Measurements from ENCODE around the gene KNL1. TPM values are rescaled to one million over a fixed set of nuclear protein-coding genes. Genes with fewer than 3 reads are reported as not detected.

KNL1 gene
- total and polyA plus RNA-seq, 10 of the 15 experiments (the other 5 are each of a cell fraction or from before 2014, with no cell fraction given), result 10.9 to 55.5 (median 28.4) TPM

DNA sequence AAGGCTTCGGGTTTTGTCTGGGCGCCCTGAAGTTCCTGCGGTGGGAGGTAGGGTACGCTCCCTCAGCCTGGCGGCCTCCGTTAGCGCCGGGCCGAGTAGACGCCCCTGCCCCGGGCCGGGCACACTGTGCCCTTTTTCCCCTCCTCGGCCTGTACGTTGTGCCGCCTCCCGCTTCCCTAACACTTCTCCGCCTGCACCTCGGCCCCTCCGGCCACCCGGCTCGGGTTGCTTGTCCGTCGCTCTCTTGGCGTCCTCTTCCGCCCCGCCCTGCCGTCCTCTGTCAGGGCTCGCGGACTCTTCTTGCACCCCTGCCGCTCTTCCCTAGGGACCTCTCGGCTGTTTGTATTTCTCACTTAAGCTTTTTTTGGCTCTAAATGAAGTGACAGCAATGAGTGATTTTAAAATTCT, 384 bp downstream of the KNL1 start:
- under 1% methylated on average over 29 of the region's 31 CpGs for WGBS (ENCODE audit: insufficient coverage, insufficient replicate concordance, low lambda C conversion rate, missing lambda C conversion rate)
- H3K27me3 ChIP-seq (replicated peaks in 1 of 2; ENCODE audit: control insufficient read depth in 2 of 2, insufficient read depth in 2 of 2, low read length in 1 of 2), result no peaks in the 10 kb centered on the region
- H3K4me2 ChIP-seq (ENCODE audit: control insufficient read depth, insufficient read depth), result peak overlapping the region; percentile 58
- ChIA-PET POLR2A (interaction anchor here (0.8 to 1.5 kb wide), 4 partner anchors 25 to 99 kb away, joined by 3 to 8 read pairs (median 6); partner anchors contain the start of gene RPUSD2), SMC1A (ENCODE audit: uncharacterized antibody, unreplicated experiment) (interaction anchor here (0.8 to 1.6 kb wide), 10 partner anchors 9 to 284 kb away, joined by 3 to 9 read pairs (median 3); partner anchors contain the start of genes BAHD1 and RPUSD2), RAD21 (ENCODE audit: unreplicated experiment) (interaction anchor here (0.9 to 3.1 kb wide), 7 partner anchors 26 to 171 kb away, joined by 3 to 8 read pairs (median 4); partner anchors contain the start of genes CCDC32 and RPUSD2), CTCF (interaction anchor here (1.0 to 1.3 kb wide), 2 partner anchors 36 to 51 kb away, joined by 3 to 5 read pairs; no protein-coding TSS in a partner anchor)
- H2AFZ ChIP-seq (ENCODE audit: control insufficient read depth, low read depth, low read length), result peak overlapping the region; percentile 99
- in situ Hi-C loops (cut with MboI) (no loop called here), intact Hi-C loops (cut with micrococcal nuclease; ENCODE audit: unreplicated experiment) (loop anchor here (2.0 to 10.0 kb wide), 6 partner anchors 37 to 280 kb away; partner anchors contain the start of genes BAHD1, RAD51, RHOV and RMDN3)
- FAIRE-seq (no peak), DNase-seq (ENCODE audit: low read depth, low spot score) (peak; percentile 40), ATAC-seq (peak; percentile 78)
- H3K9ac ChIP-seq (ENCODE audit: control insufficient read depth, insufficient read depth, low read length), result peak overlapping the region; percentile 93
- H3K4me1 ChIP-seq (ENCODE audit: control insufficient read depth, insufficient read depth, low read length), result peaks cover 8% of the 10 kb centered on the region; the same call in 1 of the 2 replicates
- peak overlapping the region; percentile 90 for H3K4me3 ChIP-seq
- no TSS peak for BruUV-seq (replicated peaks)
- peak overlapping the region; percentile 98 for H3K27ac ChIP-seq (ENCODE audit: control insufficient read depth, insufficient read depth)
- H3K9me3 ChIP-seq (replicated peaks; ENCODE audit: control insufficient read depth, insufficient read depth, low read length), result no peaks in the 10 kb centered on the region
- no peaks in the 10 kb centered on the region for H3K36me3 ChIP-seq (ENCODE audit: control insufficient read depth in 2 of 2, insufficient read depth in 2 of 2, low read length in 1 of 2)
- H3K79me2 ChIP-seq (ENCODE audit: control insufficient read depth, insufficient read depth, low read length), result peaks cover 47% of the 10 kb centered on the region
- no peaks in the 10 kb centered on the region for H4K20me1 ChIP-seq (ENCODE audit: control insufficient read depth, insufficient read depth)
- TF ChIP-seq, protein P1, sequence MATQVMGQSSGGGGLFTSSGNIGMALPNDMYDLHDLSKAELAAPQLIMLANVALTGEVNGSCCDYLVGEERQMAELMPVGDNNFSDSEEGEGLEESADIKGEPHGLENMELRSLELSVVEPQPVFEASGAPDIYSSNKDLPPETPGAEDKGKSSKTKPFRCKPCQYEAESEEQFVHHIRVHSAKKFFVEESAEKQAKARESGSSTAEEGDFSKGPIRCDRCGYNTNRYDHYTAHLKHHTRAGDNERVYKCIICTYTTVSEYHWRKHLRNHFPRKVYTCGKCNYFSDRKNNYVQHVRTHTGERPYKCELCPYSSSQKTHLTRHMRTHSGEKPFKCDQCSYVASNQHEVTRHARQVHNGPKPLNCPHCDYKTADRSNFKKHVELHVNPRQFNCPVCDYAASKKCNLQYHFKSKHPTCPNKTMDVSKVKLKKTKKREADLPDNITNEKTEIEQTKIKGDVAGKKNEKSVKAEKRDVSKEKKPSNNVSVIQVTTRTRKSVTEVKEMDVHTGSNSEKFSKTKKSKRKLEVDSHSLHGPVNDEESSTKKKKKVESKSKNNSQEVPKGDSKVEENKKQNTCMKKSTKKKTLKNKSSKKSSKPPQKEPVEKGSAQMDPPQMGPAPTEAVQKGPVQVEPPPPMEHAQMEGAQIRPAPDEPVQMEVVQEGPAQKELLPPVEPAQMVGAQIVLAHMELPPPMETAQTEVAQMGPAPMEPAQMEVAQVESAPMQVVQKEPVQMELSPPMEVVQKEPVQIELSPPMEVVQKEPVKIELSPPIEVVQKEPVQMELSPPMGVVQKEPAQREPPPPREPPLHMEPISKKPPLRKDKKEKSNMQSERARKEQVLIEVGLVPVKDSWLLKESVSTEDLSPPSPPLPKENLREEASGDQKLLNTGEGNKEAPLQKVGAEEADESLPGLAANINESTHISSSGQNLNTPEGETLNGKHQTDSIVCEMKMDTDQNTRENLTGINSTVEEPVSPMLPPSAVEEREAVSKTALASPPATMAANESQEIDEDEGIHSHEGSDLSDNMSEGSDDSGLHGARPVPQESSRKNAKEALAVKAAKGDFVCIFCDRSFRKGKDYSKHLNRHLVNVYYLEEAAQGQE (IDR thresholded peaks at IDR 0.05; ENCODE audit: low read depth, low read length), result no peak
- TF ChIP-seq CBX3 (IDR thresholded peaks at IDR 0.05; ENCODE audit: borderline replicate concordance, low read depth), result no peak
- TF ChIP-seq ZNF622 (IDR thresholded peaks at IDR 0.05), result no peak
- no peak for TF ChIP-seq HDAC6 (IDR thresholded peaks at IDR 0.05; ENCODE audit: unreplicated experiment)
- TF ChIP-seq TCF12 (IDR thresholded peaks at IDR 0.05; ENCODE audit: low read depth, low read length), result no peak
- TF ChIP-seq FOS (IDR thresholded peaks at IDR 0.05; ENCODE audit: borderline replicate concordance, extremely low read depth, insufficient read length), result no peak
- TF ChIP-seq DPF2 (IDR thresholded peaks at IDR 0.05), result peak; percentile 51; the same call in 1 of the 2 replicates
- TF ChIP-seq TCF3 (IDR thresholded peaks at IDR 0.05; ENCODE audit: borderline replicate concordance, insufficient read depth, low read depth, low read length), result no peak
- no peak for TF ChIP-seq ZBED1 (IDR thresholded peaks at IDR 0.05; ENCODE audit: borderline replicate concordance)
- TF ChIP-seq CHD4 (IDR thresholded peaks at IDR 0.05), result no peak
- no peak for TF ChIP-seq JUND (IDR thresholded peaks at IDR 0.05; ENCODE audit: low read depth, low read length)
- TF ChIP-seq PAX8 (IDR thresholded peaks at IDR 0.05), result no peak
- no peak for TF ChIP-seq CBFB (IDR thresholded peaks at IDR 0.05; ENCODE audit: low read depth)
- TF ChIP-seq, protein P2, sequence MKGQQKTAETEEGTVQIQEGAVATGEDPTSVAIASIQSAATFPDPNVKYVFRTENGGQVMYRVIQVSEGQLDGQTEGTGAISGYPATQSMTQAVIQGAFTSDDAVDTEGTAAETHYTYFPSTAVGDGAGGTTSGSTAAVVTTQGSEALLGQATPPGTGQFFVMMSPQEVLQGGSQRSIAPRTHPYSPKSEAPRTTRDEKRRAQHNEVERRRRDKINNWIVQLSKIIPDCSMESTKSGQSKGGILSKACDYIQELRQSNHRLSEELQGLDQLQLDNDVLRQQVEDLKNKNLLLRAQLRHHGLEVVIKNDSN (IDR thresholded peaks at IDR 0.05; ENCODE audit: borderline replicate concordance, extremely low read length, insufficient read depth, low read depth, low read length), result no peak
- TF ChIP-seq POLR2AphosphoS5 (IDR thresholded peaks at IDR 0.05; ENCODE audit: low read length), result no peak
- TF ChIP-seq, protein P3, sequence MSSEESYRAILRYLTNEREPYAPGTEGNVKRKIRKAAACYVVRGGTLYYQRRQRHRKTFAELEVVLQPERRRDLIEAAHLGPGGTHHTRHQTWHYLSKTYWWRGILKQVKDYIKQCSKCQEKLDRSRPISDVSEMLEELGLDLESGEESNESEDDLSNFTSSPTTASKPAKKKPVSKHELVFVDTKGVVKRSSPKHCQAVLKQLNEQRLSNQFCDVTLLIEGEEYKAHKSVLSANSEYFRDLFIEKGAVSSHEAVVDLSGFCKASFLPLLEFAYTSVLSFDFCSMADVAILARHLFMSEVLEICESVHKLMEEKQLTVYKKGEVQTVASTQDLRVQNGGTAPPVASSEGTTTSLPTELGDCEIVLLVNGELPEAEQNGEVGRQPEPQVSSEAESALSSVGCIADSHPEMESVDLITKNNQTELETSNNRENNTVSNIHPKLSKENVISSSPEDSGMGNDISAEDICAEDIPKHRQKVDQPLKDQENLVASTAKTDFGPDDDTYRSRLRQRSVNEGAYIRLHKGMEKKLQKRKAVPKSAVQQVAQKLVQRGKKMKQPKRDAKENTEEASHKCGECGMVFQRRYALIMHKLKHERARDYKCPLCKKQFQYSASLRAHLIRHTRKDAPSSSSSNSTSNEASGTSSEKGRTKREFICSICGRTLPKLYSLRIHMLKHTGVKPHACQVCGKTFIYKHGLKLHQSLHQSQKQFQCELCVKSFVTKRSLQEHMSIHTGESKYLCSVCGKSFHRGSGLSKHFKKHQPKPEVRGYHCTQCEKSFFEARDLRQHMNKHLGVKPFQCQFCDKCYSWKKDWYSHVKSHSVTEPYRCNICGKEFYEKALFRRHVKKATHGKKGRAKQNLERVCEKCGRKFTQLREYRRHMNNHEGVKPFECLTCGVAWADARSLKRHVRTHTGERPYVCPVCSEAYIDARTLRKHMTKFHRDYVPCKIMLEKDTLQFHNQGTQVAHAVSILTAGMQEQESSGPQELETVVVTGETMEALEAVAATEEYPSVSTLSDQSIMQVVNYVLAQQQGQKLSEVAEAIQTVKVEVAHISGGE (CRISPR knock-in tag; IDR thresholded peaks at IDR 0.05), result no peak
- no peak; the same call in none of the 2 replicates for TF ChIP-seq NBN (IDR thresholded peaks at IDR 0.05)
- no peak for TF ChIP-seq BACH1 (IDR thresholded peaks at IDR 0.05; ENCODE audit: borderline replicate concordance)

Measured in GM12878 (cell line).